Cardiac muscle cell (in vitro differentiated cells and primary cell): ENCODE data around the gene CLMN. TPM values are rescaled to one million over a fixed set of nuclear protein-coding genes. Genes with fewer than 3 reads are reported as not detected.
A peak's percentile ranks its signal among the peaks of the same experiment; 100 is the strongest.

ENCODE experiments used
- DNase-seq, 2 donors: peaks; one replicate each; pipeline versions ENCODE4 v3.0.0 to v3.0.0-alpha.2; 2010 to 2017; ENCODE audit warnings: low read depth in 1 of 2, low spot score in 1 of 2
- H3K27ac ChIP-seq: fragments of 200-600 bp; sonication (generic); 2 replicates; pipeline ENCODE4 v1.5.1; 2016
- H3K27me3 ChIP-seq: fragments of 200-600 bp; sonication (generic); 2 replicates; pipeline ENCODE4 v1.6.0; 2016; ENCODE audit warnings: control low read depth
- H3K36me3 ChIP-seq: fragments of 200-600 bp; sonication (generic); 2 replicates; pipeline ENCODE4 v1.5.1; 2016; ENCODE audit warnings: control low read depth
- H3K4me1 ChIP-seq: fragments of 200-600 bp; sonication (generic); 2 replicates; pipeline ENCODE4 v1.8.1; 2017; ENCODE audit warnings: low read depth, mild to moderate bottlenecking, mixed run types
- H3K4me3 ChIP-seq: fragments of 200-600 bp; sonication (generic); 2 replicates; pipeline ENCODE4 v1.5.1; 2016; ENCODE audit warnings: mild to moderate bottlenecking
- H3K9me3 ChIP-seq: fragments of 200-600 bp; sonication (generic); 2 replicates; pipeline ENCODE4 v1.5.1; 2017; ENCODE audit warnings: low read depth, mild to moderate bottlenecking, control low read depth
- CTCF ChIP-seq: IDR thresholded peaks from 2 replicates; pipeline ENCODE4 v1.5.1; 2012; ENCODE audit warnings: low read depth, mild to moderate bottlenecking, low read length
- polyA plus RNA-seq: library from polyadenylated mRNA; unstranded; fragments of >200 nt; fragmentation: Nextera tagmentation; extraction: Ambion mirVana; gene quantifications from 2 replicates; pipeline ENCODE4 v1.2.1, GENCODE V29; 2016
- total RNA-seq: library from RNA; depleted of rRNA; stranded (reverse); fragments of >200 nt; gene quantifications from 2 replicates; pipeline ENCODE4 v1.2.3, GENCODE V29; 2016

CLMN gene
- total and polyA plus RNA-seq, 2 experiments from 2014 or later, result 0.98 to 1.3 TPM

- H3K4me1 ChIP-seq, result no peaks in the 10 kb centered on the region
- H3K4me3 ChIP-seq, result no peak overlapping the region
- DNase-seq, result peak in 1 of 2 donors; percentile 81
- TF ChIP-seq CTCF, result no peak
- H3K27me3 ChIP-seq, result peaks cover 29% of the 10 kb centered on the region
- no peaks in the 10 kb centered on the region for H3K36me3 ChIP-seq
- no peaks in the 10 kb centered on the region for H3K9me3 ChIP-seq
- no peak overlapping the region for H3K27ac ChIP-seq
Measured at GRCh38 chr14:95222870-95223398, 96.8 kb downstream of the CLMN start.

DNA sequence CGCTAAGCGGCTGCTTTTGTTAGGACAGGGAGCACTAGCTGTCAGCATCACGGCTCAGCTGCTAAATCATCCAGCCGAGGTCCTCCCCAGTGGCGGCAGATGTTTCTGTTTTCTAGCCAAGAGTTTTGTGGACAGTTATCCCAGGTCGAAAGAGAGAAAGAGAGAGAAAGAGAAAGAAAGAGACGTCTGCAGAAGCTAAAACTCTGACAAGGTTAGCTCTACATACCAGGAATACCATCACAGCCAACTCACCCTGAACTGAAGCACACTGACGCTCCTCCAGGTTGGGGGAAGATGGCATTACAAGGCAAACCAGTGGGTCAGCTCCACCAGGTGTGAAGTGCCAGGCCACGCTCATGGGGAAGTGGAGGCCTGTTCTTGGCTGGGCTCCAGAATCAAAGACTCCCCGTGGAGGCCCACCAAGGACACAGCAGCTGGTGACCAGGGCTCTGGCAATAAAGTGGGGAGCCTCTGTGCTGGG, 97.5 kb downstream of the CLMN start:
- Histone ChIP-seq H3K4me3 (no peak overlapping the region), H3K9me3 (no peaks in the 10 kb centered on the region), H3K27me3 (peaks cover 36% of the 10 kb centered on the region), H3K4me1 (no peaks in the 10 kb centered on the region), H3K27ac (no peak overlapping the region), H3K36me3 (no peaks in the 10 kb centered on the region)
- peak in 1 of 2 donors; percentile 35 for DNase-seq
- no peak for TF ChIP-seq CTCF

- H3K4me3 ChIP-seq, result no peak overlapping the region
- H3K27ac ChIP-seq, result no peak overlapping the region
- H3K4me1 ChIP-seq, result no peaks in the 10 kb centered on the region
- peaks cover 40% of the 10 kb centered on the region for H3K27me3 ChIP-seq
- no peaks in the 10 kb centered on the region for H3K9me3 ChIP-seq
- H3K36me3 ChIP-seq, result no peaks in the 10 kb centered on the region
- no peak for DNase-seq
- no peak for TF ChIP-seq CTCF
Measured at GRCh38 chr14:95221531-95221930, 98.2 kb downstream of the CLMN start.

GRCh38 chr14:95220663-95221231, 99.0 kb downstream of the CLMN start:
- Histone ChIP-seq H3K4me3 (no peak overlapping the region), H3K4me1 (no peaks in the 10 kb centered on the region), H3K27me3 (peaks cover 44% of the 10 kb centered on the region), H3K36me3 (no peaks in the 10 kb centered on the region), H3K9me3 (no peaks in the 10 kb centered on the region), H3K27ac (no peak overlapping the region)
- no peak for TF ChIP-seq CTCF
- peak in 1 of 2 donors; percentile 66 for DNase-seq

DNA sequence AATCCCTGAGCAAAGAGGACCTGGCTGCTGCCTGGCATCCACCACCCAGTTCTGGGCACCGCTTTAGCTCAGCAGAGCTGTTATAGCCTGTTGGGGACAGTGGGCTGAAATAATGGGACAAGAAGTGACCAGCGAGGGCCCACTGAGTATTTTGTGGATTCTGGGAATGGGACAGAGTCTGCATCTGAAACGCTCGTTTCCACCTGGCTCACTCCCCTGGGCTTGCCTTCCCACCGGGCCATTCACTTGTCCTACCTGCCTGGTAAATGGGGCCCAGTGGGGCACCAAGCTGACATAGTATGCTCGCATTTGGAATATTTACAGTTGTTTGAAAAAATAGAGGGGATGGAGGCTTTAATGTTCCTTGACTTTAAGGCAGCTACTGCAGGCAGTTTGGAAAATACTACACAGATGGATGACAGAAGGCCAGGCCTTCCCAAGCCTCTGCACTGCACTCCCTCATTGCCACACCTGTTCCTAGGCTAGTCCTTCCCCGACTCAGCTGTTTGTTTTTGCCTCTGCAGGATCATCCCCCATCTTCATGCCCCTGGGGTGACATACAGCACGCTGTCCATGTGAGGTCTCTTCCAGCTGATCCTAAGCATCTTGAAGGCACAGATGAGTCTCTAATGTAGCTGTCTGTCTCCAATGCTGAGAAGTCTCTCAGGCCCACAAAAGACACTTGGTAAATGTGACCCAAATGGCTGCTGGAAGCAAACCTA, 101.1 kb downstream of the CLMN start:
- H3K27me3 ChIP-seq, result peaks cover 47% of the 10 kb centered on the region
- no peaks in the 10 kb centered on the region for H3K4me1 ChIP-seq
- no peaks in the 10 kb centered on the region for H3K9me3 ChIP-seq
- no peak overlapping the region for H3K27ac ChIP-seq
- TF ChIP-seq CTCF, result no peak
- no peak for DNase-seq
- H3K36me3 ChIP-seq, result no peaks in the 10 kb centered on the region
- H3K4me3 ChIP-seq, result no peak overlapping the region
